ENCODE measurements around the gene HS2ST1. TPM values are rescaled to one million over a fixed set of nuclear protein-coding genes. Genes with fewer than 3 reads are reported as not detected.

HS2ST1 gene
- total and polyA plus RNA-seq, 10 of the 15 experiments (the other 5 are each of a cell fraction or from before 2014, with no cell fraction given): 5.4 to 30.8 (median 18.6) TPM

DNA sequence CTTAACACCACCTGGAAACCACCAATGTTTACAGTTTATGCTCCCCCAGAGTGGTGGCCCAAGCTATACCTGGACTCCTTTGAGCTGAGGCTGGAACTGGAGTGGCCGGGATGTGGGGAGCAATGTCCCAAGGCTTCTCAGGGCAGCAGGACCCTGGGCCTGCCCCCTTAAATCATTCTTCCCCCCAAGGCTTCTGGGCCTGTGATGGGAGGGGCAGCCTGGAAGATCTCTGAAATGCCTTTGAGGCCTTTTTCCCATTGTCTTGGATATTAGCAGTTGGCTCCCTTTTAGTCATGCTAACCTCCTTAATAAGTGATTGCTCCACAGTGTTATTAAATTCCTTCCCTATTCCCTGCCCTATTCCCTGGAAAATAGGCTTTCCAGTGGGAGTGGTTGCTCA, 185.8 kb downstream of the HS2ST1 start:
- RAD21 ChIA-PET (ENCODE audit: unreplicated experiment): no interaction called here
- no peaks in the 10 kb centered on the region for H3K4me1 ChIP-seq (ENCODE audit: control insufficient read depth, insufficient read depth, low read length)
- peaks cover 3 to 4% of the 10 kb centered on the region in 2 experiments; a peak in 3 of 4 replicates for H3K36me3 ChIP-seq (ENCODE audit: control insufficient read depth in 2 of 2, insufficient read depth in 2 of 2, low read length in 1 of 2)
- DNase-seq (ENCODE audit: low read depth, low spot score): no peak
- SMC1A ChIA-PET (ENCODE audit: uncharacterized antibody, unreplicated experiment): no interaction called here
- no peaks in the 10 kb centered on the region for H4K20me1 ChIP-seq (ENCODE audit: control insufficient read depth, insufficient read depth)
- intact Hi-C loops (cut with micrococcal nuclease; ENCODE audit: unreplicated experiment) (no loop called here), in situ Hi-C loops (cut with MboI) (no loop called here)
- no peak for FAIRE-seq
- H3K9me3 ChIP-seq (replicated peaks; ENCODE audit: control insufficient read depth, insufficient read depth, low read length): no peaks in the 10 kb centered on the region; the same call in 2 of the 3 replicates
- H3K4me3 ChIP-seq: no peak overlapping the region
- POLR2A ChIA-PET: no interaction called here
- no peaks in the 10 kb centered on the region for H3K27me3 ChIP-seq (replicated peaks in 1 of 2; ENCODE audit: control insufficient read depth in 2 of 2, insufficient read depth in 2 of 2, low read length in 1 of 2)
- H2AFZ ChIP-seq (ENCODE audit: control insufficient read depth, low read depth, low read length): no peak overlapping the region
- H3K4me2 ChIP-seq (ENCODE audit: control insufficient read depth, insufficient read depth): no peak overlapping the region
- no peak overlapping the region for H3K27ac ChIP-seq (ENCODE audit: control insufficient read depth, insufficient read depth)
- 100% methylated on average over 1 of the region's 1 CpG for WGBS (ENCODE audit: insufficient coverage, insufficient replicate concordance, low lambda C conversion rate, missing lambda C conversion rate)
- no peak for ATAC-seq
- CTCF ChIA-PET: interaction anchor here (1.3 kb wide), 1 partner anchor 15 kb away, joined by 3 read pairs; no protein-coding TSS in a partner anchor
- no peaks in the 10 kb centered on the region for H3K79me2 ChIP-seq (ENCODE audit: control insufficient read depth, insufficient read depth, low read length)
- no peak overlapping the region for H3K9ac ChIP-seq (ENCODE audit: control insufficient read depth, insufficient read depth, low read length)
- BruUV-seq (replicated peaks): no TSS peak
- TF ChIP-seq BRCA1 (IDR thresholded peaks at IDR 0.05; ENCODE audit: low read depth, low read length) (no peak), RAD51 (IDR thresholded peaks at IDR 0.05) (no peak), SREBF2 (IDR thresholded peaks at IDR 0.05; ENCODE audit: low read length) (no peak), NFXL1 (IDR thresholded peaks at IDR 0.05; ENCODE audit: borderline replicate concordance) (no peak), YY1 (IDR thresholded peaks at IDR 0.05; ENCODE audit: low read depth, low read length) (no peak), PAX8 (IDR thresholded peaks at IDR 0.05) (no peak), ZNF274 (IDR thresholded peaks at IDR 0.05; ENCODE audit: insufficient read depth, insufficient read length) (no peak), SMAD1 (IDR thresholded peaks at IDR 0.05; ENCODE audit: low read depth, partially characterized antibody) (no peak)
- TF ChIP-seq, protein P1, sequence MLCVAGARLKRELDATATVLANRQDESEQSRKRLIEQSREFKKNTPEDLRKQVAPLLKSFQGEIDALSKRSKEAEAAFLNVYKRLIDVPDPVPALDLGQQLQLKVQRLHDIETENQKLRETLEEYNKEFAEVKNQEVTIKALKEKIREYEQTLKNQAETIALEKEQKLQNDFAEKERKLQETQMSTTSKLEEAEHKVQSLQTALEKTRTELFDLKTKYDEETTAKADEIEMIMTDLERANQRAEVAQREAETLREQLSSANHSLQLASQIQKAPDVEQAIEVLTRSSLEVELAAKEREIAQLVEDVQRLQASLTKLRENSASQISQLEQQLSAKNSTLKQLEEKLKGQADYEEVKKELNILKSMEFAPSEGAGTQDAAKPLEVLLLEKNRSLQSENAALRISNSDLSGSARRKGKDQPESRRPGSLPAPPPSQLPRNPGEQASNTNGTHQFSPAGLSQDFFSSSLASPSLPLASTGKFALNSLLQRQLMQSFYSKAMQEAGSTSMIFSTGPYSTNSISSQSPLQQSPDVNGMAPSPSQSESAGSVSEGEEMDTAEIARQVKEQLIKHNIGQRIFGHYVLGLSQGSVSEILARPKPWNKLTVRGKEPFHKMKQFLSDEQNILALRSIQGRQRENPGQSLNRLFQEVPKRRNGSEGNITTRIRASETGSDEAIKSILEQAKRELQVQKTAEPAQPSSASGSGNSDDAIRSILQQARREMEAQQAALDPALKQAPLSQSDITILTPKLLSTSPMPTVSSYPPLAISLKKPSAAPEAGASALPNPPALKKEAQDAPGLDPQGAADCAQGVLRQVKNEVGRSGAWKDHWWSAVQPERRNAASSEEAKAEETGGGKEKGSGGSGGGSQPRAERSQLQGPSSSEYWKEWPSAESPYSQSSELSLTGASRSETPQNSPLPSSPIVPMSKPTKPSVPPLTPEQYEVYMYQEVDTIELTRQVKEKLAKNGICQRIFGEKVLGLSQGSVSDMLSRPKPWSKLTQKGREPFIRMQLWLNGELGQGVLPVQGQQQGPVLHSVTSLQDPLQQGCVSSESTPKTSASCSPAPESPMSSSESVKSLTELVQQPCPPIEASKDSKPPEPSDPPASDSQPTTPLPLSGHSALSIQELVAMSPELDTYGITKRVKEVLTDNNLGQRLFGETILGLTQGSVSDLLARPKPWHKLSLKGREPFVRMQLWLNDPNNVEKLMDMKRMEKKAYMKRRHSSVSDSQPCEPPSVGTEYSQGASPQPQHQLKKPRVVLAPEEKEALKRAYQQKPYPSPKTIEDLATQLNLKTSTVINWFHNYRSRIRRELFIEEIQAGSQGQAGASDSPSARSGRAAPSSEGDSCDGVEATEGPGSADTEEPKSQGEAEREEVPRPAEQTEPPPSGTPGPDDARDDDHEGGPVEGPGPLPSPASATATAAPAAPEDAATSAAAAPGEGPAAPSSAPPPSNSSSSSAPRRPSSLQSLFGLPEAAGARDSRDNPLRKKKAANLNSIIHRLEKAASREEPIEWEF (IDR thresholded peaks at IDR 0.05; ENCODE audit: insufficient replicate concordance, low read depth, low read length): no peak
- TF ChIP-seq, protein P2, sequence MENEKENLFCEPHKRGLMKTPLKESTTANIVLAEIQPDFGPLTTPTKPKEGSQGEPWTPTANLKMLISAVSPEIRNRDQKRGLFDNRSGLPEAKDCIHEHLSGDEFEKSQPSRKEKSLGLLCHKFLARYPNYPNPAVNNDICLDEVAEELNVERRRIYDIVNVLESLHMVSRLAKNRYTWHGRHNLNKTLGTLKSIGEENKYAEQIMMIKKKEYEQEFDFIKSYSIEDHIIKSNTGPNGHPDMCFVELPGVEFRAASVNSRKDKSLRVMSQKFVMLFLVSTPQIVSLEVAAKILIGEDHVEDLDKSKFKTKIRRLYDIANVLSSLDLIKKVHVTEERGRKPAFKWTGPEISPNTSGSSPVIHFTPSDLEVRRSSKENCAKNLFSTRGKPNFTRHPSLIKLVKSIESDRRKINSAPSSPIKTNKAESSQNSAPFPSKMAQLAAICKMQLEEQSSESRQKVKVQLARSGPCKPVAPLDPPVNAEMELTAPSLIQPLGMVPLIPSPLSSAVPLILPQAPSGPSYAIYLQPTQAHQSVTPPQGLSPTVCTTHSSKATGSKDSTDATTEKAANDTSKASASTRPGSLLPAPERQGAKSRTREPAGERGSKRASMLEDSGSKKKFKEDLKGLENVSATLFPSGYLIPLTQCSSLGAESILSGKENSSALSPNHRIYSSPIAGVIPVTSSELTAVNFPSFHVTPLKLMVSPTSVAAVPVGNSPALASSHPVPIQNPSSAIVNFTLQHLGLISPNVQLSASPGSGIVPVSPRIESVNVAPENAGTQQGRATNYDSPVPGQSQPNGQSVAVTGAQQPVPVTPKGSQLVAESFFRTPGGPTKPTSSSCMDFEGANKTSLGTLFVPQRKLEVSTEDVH (IDR thresholded peaks at IDR 0.05; ENCODE audit: low read depth, partially characterized antibody): no peak
- TF ChIP-seq, protein P3, sequence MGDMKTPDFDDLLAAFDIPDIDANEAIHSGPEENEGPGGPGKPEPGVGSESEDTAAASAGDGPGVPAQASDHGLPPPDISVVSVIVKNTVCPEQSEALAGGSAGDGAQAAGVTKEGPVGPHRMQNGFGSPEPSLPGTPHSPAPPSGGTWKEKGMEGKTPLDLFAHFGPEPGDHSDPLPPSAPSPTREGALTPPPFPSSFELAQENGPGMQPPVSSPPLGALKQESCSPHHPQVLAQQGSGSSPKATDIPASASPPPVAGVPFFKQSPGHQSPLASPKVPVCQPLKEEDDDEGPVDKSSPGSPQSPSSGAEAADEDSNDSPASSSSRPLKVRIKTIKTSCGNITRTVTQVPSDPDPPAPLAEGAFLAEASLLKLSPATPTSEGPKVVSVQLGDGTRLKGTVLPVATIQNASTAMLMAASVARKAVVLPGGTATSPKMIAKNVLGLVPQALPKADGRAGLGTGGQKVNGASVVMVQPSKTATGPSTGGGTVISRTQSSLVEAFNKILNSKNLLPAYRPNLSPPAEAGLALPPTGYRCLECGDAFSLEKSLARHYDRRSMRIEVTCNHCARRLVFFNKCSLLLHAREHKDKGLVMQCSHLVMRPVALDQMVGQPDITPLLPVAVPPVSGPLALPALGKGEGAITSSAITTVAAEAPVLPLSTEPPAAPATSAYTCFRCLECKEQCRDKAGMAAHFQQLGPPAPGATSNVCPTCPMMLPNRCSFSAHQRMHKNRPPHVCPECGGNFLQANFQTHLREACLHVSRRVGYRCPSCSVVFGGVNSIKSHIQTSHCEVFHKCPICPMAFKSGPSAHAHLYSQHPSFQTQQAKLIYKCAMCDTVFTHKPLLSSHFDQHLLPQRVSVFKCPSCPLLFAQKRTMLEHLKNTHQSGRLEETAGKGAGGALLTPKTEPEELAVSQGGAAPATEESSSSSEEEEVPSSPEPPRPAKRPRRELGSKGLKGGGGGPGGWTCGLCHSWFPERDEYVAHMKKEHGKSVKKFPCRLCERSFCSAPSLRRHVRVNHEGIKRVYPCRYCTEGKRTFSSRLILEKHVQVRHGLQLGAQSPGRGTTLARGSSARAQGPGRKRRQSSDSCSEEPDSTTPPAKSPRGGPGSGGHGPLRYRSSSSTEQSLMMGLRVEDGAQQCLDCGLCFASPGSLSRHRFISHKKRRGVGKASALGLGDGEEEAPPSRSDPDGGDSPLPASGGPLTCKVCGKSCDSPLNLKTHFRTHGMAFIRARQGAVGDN (IDR thresholded peaks at IDR 0.05): no peak
